SIG-M5 treated with dmso at 0.1 percent for 504 hours (cell line): ENCODE data around the gene MICU2.

ENCODE experiments used
- DNase-seq: peaks from one replicate; lab custom pipeline; 2025; ENCODE audit not compliant: unreplicated experiment; lab: John Stamatoyannopoulos, UW

Gene MICU2

DNA sequence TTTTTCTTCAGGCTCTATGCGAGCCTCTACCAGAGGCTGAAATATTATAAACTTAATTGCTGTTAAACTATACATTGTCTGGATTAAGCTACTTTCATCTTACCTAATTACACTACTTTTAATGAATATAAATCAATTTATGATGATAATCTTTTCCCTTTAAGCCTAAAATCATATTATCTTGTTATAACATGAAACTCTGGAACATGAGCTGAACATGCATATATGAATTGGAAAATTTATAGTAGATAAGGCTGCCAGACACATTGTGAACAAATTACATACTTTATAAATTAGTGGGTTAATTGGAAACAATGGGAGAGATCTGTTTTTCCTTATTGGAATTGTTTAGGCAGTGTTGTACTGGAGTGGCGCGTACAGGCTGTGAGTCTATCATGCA is 99.6 kb downstream of the MICU2 start:
- no peak for DNase-seq

DNA sequence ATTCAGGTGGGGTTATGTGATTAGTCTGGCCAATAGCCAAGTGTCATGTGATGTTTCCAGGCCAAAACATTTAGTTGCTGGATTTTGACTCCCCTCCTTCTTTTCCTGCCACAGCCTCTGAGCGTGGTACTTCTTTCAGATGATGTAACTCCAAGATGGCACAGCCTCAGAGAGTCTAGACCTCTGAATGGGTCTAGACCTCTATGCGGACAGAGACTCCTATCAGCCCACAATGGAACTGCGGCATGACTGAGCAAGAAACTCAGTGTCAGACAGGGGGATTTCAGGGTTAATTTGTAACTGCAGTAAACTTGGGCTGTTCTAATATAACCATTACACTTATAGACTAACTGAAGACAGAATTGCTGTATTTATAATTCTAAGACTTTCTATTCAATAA is 102.3 kb downstream of the MICU2 start:
- no peak for DNase-seq

DNA sequence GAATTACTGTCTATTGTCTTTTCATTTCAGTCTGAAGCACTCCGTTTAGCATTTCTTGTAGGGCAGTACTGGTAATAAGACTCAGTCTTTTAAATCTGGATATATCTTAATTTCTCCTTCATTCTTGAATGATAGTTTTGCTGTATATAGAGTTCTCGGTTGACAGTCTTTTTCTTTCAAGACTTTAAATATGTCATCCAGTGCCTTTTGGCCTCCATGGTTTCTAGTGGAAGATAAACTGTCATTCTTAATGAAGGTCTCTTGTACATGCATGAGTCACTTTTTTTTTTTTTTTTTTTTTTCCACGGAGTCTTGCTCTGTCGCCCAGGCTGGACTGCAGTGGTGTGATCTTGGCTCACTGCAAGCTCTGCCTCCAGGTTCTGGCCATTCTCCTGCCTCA is 117.6 kb downstream of the MICU2 start:
- no peak for DNase-seq

DNA sequence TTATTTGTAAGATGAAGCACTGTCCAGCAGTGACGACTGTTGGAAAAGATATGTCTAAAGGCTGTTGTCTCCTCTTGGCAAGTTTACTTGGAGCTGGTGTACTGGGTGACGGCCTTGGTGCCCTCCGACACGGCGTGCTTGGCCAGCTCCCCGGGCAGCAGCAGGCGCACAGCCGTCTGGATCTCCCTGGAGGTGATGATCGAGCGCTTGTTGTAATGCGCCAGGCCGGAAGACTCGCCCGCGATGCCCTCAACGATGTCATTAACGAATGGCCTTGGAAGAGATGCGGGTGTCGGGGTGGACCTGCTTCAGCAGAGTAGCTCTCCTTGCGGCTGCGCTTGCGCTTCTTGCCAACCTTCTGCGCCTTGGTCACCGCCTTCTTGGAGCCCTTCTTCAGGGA is 120.2 kb downstream of the MICU2 start:
- DNase-seq, result no peak

DNA sequence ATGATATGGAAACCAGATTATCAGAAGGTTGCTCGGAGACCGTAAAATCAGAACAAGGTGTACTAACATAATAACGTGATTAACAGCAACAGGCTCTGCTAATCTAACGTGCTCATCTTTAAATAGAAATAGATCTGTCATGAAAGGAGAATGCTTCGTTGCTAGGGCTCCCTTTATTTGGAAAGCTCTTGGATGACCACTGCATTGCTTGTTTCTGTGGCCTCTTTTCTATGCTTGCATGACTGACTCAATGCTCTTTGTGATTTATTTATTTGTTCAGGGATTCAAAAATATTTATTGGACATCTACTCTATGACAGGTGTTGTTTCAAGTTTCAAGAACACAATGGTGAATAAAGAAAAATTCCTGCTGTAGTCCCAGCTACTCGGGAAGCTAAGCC is 122.6 kb downstream of the MICU2 start:
- DNase-seq, result no peak

DNA sequence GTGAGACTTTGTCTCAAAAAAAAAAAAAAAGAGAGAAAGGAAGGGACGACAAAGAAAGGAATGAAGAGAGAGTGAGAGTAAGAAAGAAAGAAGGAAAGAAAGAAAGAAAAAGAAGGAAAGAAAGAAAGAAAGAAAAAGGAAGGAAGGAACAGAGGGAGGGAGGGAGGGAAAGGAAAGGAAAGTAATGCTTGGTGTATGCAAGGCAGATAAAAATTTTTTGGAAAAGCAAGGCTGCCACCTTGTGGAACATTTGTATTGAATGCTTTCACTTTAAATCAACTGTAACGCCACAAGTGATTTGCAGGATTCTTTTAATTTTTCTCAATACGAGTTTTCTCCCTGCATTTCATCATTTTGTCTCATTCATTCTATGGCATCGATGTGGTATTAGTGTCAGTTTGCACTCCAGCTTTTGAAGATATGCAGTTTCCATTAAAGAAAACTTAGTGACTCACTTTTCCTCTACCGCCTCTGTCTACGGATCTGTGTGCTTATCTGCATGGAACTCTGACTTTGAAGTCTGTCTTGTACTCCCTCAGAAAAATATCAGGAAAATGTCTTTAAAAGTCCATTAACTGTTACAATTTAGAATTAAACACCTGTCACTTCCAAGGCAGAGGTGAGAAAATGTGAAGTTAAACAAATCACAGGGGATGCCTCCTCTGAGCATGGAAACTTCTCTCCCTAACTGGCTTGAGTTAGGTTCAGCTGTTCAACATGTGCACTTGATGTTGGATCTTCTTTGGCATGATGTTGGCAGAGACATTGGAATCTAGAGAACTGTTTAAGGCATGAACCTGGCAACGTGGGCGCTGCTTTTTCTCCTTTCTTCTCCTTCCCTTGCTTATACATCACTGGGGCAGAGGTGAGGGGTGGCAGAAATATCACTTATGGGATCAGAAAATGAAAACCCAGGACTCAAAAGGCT is 124.8 kb downstream of the MICU2 start:
- DNase-seq, result peak; percentile 70

DNA sequence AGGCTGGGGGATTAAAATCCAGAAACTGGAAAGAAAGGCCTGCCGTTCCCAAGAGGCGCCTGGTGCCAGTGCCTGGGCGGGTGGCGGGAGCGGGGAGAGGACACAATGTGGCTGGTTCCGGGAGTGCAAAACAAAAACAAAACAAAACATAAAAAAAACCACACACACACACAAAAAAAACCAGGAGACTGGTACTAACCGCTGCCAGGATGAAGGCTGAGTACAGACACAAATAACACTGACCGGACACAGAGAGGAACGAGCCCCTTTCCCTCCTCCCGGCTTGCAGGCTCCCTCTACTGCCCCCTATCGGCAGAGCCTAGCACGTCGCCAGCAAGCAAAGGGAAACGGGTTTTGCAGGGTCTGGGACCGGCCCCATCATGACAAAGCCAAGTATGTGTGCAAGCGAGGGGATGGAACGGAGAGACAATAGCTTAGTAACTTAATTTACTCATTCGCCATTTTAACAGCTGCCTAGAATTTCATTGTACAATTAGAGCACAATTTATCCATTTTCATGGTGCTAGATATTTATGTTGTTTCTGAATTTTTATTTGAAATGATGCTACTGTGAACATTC is 127.0 kb downstream of the MICU2 start:
- peak; percentile 89 for DNase-seq

DNA sequence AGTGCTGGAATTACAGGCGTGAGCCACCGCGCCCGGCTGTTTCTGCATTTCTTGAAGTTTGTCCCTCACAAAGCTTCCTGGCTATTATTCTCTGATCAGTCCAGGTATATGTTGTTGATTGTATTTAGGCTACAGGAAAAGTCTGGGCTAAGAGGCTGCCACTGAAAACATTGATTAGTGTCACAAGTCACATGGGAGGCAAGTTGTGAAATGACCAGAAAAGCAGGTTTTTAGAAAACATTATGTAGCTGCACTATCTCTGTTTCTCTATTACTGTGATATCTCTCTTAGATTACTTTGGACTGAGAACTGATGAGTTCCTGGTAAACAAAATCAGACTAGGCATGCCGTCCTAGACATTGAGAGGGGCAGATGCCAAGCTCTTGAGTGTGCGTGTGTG is 128.9 kb downstream of the MICU2 start:
- DNase-seq, result no peak

DNA sequence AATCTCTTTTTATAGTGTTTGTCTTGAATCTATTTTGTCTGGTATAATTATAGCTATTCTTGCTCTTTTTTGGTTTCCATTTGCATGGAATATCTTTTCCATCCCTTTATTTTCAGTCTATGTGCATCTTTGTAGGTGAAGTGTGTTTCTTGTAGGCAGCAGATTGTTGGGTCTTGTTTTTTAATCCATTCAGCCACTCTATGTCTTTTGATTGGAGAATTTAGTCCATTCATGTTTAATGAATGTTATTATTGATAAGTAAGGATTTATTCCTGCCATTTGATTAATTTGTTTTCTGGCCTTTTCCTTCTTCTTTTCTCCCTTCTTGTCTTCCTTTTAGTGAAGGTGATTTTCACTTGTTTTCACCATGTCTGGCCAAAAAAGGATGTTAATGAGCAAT is 133.2 kb downstream of the MICU2 start:
- DNase-seq, result no peak

DNA sequence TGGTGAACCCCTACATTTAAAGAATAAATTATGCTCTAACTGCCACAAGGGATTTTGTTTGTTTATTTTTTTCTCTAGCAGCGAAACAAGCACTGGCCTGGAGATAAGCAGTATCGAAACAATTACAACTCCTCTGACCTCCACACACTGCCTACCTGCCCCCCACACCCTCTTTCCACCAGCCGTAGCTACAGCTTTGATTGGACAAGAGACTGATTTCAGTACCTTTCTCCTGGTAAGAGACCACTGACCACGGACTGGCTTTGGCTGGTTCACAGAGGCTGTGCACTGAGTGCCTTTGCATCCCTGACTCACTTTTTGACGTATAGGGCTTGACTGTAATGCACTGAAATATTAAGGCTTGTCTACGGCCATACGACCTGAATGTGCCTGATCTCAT is 137.4 kb downstream of the MICU2 start:
- no peak for DNase-seq

DNA sequence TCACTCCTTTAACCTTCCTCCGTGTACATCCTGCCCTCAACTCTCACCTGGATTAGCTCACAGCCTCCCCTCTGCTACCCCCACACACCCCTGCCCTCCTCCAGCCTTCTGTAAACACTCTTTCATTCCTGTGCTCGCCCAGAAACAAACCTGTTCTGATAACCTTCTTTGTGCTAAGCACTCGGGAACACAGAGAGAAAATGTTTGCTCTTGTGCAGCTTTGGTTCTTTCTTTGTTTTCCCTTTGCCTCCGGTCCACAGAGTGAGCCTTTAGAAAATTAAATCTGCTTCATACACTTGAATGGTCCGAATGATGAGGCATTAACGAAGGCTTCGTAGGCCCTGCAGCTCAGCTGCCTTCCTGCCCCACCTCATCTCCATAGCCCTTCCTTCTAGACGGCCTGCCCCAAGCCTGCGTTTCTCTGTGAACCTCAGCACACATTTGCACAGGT is 138.2 kb downstream of the MICU2 start:
- DNase-seq, result no peak

DNA sequence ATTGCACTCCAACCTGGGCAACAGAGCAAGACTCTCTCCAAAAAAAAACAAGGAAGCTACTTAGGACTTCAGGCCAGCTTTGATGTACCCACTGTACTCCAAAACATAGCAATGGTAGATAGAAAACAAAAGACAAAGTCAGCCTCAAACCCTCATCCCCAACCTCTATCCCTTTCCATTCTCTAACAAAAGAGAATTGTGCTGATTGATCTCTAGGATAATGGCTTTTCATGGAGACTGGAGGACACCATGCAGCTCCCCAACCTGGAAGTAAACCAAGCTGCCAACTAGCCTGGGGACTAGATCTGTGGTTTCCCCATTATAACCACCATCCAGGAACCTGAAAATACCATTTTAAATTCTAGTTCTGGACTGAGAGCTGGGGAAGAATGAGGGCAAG is 140.5 kb downstream of the MICU2 start:
- DNase-seq, result no peak

DNA sequence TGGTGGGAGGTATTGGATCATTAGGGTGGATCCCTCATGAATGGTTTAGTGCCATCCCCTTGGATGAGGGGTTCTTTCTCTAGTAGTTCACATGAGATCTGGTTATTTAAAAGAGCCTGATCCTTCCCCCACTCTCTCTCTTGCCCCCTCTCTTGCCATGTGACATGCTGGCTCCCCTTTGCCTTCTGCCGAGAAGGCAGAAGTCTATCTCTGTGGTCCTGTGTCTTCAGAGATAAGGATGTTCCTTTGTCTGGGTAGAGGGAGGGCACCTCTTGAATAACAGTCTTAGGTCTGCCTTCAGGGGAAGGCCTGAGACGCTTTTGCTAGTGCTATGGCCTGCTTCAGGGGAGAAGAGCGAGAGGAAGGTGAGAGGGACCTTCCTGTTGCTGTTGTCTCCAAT is 142.8 kb downstream of the MICU2 start:
- DNase-seq, result no peak

DNA sequence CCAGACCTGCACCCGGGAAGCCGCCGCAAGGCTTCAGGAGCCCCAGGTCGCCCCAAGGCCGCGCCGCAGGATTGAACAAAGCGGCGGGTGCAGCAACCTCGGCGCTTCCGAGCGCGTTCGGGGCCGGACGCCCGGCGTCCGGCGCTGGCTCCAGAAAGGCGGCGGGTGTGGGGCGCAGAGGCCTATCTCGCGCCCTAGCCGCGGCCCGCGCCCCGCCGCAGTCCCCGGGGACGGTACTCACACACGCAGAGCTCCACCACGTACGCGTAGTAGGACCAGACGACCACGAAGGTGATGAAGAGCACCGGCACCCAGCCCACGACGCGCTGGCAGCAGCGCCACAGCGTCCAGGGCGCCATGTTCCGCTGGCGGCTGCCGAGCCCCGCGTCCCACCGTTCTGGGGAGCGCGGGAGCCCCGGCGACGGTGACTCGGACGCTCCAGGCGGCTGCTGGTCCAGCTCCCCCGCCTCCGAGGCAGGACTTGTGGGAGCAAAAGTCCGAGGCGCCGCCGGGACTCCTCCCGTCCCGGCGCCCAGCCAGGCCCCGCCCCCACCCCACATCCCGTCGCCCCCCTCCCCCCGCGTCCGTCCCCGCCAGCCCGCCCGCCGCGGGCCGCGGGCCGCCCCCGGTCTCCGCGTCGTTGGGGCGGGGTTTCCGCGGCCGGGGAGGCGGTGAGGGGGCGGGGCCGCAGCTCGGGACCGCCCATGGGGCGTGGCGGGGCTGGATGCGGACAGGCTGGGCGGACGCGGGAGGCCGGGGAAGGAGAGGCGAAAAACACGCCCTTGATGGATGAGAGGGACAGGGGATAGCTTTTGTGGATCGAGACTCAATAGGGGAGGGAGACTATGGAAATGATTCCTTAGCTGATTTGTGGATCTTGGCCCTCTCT is 144.9 kb downstream of the MICU2 start, which contains the start of gene ZDHHC20:
ZDHHC20 (minus strand) TSS at position 491 of the 889 bp plus-strand sequence; CDS start at position 359, 132 bp downstream.
- peak; percentile 72 for DNase-seq

DNA sequence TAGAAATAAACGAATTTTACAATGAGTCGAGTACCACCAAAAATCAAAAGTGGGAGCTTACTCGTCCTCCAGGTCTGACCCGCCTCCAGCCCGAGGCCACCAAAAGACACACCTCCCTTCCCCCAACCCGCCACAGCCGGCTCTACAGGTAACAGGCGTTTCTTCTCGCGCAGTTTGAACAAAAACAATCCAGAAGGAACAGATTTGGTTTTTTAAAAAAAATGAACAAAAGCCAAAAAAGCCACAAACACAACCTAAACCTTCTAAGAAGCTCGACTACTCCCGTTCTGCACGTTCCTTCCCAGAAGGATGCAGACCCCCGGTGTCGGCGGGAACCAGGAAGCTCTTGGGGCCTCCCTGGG is 145.5 kb downstream of the MICU2 start:
- DNase-seq, result peak; percentile 26

DNA sequence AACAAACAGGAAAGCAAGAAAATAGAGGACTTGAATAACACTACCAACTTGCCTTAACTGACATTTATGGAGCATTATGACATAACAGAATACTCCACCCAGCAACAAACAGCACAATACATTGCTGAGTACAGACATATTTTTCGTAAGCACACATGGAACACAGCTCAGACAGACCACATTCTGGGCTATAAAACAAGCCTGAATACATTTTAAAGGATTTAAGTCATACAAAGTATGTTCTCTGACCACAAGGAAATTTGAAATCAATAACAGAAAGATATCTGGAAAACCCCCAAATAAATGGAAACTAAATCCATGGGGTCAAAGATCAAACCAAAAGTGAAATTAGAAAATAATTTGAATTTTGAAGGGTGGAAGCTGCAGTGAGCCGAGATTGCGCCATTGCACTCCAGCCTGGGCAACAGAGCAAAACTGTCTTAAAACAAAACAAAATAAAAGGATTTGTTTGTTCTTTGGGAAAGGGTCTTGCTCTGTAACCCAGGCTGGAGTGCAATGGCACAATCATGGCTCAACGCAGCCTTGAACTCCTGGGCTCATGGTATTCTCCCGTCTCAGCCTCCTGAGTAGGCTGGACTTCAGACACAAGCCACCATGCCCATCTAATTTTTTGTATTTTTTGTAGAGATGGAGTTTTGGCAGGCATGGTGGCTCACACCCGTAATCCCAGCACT is 150.4 kb downstream of the MICU2 start:
- no peak for DNase-seq

DNA sequence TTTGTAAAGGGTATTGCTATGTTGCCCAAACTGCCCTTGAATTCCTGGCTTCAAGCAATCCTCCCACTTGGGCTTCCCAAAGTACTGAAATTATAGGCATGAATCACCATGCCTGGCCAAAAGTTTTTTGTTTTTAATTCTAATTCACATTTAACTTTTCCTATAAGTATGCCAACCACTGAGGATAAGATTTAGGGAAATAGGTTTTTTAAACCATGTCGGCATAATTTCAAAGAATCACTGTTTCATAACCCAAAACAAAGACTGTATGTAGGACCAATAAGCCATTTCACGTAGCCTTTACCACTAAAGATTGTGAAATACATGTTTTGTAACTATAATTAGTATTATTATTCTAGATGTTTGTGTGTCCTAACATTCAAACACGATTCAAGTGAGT is 153.0 kb downstream of the MICU2 start:
- DNase-seq, result peak; percentile 27

DNA sequence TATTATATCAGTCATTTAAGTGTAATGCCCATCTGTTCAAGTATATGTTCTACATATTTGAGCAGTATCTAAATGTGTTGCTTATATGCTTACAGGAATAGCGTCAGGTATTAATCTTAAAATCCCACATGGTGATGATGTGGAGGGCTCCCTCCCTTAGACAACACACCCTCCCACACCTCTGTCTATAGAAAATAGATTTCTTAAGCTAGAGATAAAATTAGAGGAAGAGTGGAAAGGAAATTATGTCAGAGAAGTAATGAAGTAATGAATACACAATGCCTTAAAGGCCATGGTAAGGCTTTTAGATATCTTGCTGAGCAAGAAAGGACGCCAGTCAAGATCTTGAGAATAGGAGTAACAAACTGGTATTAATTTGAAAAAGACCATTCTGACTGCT is 157.3 kb downstream of the MICU2 start:
- no peak for DNase-seq

DNA sequence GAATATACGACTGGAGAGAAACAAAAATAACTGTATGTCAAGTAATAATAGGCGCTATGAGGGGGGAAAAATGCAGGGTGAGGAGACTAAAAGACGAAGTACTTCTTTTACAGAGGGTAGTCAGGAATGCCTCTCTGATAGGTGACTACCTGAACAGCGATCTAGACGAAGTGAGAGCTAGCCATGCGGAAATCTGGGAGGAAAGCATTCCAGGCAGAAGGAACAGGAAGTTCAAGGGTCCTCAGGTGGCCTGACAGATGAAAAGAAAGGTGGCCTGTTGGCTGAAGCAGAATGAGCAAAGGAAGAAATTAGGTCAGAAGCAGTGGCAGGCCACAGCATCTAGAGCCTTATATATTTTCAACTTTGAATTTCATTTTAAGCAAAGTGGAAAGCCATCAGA is 158.2 kb downstream of the MICU2 start:
- no peak for DNase-seq

DNA sequence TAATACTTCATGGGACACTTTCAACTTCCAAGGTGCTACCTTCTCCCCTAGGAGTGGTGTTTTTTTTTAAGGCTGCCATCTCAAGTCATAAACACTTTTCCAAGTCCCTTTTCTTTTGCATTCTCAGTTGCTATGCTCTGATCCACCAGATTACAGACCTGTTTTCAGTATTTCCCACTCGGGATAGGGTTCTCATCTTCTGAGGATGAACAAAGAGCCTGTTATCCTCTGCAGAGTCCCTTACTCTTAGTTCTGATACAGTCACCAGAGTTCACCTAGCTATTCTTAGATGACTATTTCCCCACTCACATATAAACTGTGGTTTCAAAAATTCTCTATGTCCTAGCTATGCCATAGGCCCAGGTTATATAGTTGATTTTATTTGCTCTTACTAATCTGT is 160.8 kb downstream of the MICU2 start:
- DNase-seq, result peak; percentile 57
